Fibroblast of pulmonary artery (primary cell): ENCODE results near the gene KEL.

Experiments
- DNase-seq: peaks from one replicate; pipeline ENCODE4 v3.0.0-alpha.2; 2010; ENCODE audit warnings: low read depth
- H3K4me3 ChIP-seq: replicated peaks from 2 replicates; pipeline ENCODE4 v1.5.1; 2011; ENCODE audit warnings: low read depth, mild to moderate bottlenecking, control low read depth, low read length, moderate library complexity
- CTCF ChIP-seq: IDR thresholded peaks from 2 replicates; pipeline ENCODE4 v1.5.1; 2011; ENCODE audit warnings: mild to moderate bottlenecking, control low read depth, low read length, inconsistent platforms; ENCODE audit errors: missing control alignments

KEL gene

GRCh38 chr7:142933092-142933475 lies 29.1 kb downstream of the KEL start:
- TF ChIP-seq CTCF, result no peak
- no peak for DNase-seq
- H3K4me3 ChIP-seq, result no peak overlapping the region

- no peak for DNase-seq
Measured at GRCh38 chr7:142932386-142933091, 29.6 kb downstream of the KEL start.

GRCh38 chr7:142930126-142930730 lies 31.9 kb downstream of the KEL start:
- TF ChIP-seq CTCF, result no peak
- no peak for DNase-seq
- H3K4me3 ChIP-seq, result no peak overlapping the region

More at GRCh38 chr7:142932386-142933091, 29.6 kb downstream of the KEL start:
- no peak for TF ChIP-seq CTCF
- no peak overlapping the region for H3K4me3 ChIP-seq

GRCh38 chr7:142927949-142928348 lies 34.2 kb downstream of the KEL start:
- H3K4me3 ChIP-seq, result no peak overlapping the region
- DNase-seq, result no peak
- TF ChIP-seq CTCF, result no peak

GRCh38 chr7:142927085-142927745 lies 34.9 kb downstream of the KEL start:
- DNase-seq, result no peak
- TF ChIP-seq CTCF, result no peak
- no peak overlapping the region for H3K4me3 ChIP-seq

GRCh38 chr7:142925413-142925812 lies 36.8 kb downstream of the KEL start:
- DNase-seq, result no peak
- no peak overlapping the region for H3K4me3 ChIP-seq
- no peak for TF ChIP-seq CTCF

GRCh38 chr7:142923391-142923790 lies 38.8 kb downstream of the KEL start:
- no peak for DNase-seq
- H3K4me3 ChIP-seq, result no peak overlapping the region

More at GRCh38 chr7:142923391-142923790, 38.8 kb downstream of the KEL start:
- TF ChIP-seq CTCF, result no peak
